RKO (cell line): ENCODE data around the gene CNGB1.
A peak's percentile ranks its signal among the peaks of the same experiment; 100 is the strongest.

Source experiments
- DNase-seq: peaks from one replicate; pipeline ENCODE4 v3.0.0-alpha.2; 2016; ENCODE audit warnings: low spot score

CNGB1 gene

DNA sequence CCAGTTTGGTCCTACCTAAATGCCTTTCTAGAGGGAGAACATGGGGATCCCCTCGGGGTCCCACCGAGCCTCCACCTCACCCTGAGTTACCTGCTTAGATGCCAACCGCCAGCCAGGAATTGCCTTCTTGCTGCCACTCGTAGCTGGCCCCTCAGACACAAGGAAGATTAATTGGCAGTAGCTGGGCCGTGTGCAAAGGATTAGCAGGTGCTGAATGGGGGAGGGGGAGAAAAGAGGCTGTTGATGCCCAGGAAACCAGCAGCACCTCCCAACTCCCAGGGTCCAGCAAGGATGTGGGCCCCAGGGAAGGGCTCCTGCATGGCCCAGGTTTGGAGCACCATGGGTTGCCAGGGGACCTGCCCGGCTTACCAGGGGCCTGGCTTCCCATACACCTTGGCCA is at the start of gene CNGB1:
Gene CNGB1 (minus strand): TSS at position 159 of the 400 bp plus-strand sequence. CDS start 3,842 bp downstream, outside the sequence.
- DNase-seq = no peak

DNA sequence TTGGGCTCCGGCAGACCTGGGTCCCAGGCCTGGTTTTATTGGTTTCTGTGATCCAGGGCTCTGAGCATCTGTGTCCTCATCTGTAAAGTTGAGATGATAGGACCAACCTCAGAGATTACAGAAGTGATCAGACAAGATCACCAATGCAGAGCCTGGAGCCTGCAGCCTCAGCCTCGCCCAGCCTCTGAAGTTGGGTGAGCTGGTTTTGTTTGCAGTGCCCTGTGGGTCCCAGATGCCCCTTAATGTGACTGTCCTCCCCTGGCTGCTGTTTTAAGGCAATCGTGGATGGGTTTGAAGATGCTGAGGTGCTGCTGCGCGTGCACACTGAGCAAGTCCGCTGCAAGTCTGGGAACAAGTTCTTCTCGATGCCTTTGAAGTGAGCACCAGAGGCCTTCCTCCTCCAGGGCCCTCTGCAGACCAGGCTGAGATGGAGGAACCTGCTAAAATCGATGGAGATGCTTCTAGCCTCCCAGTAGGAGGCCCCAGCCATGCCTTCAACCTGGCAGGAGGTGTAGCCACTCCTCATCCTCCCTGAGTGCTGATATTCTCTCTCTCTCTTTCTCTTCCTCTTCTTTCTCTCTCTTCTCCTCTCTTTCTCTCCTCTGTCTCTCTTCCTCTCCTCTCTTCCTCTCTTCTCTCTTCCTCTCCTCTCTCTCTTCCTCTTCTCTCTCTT is 49.1 kb upstream of the CNGB1 start:
- DNase-seq = no peak

- DNase-seq = no peak
Measured at GRCh38 chr16:58018803-58019202, 47.9 kb upstream of the CNGB1 start.

DNA sequence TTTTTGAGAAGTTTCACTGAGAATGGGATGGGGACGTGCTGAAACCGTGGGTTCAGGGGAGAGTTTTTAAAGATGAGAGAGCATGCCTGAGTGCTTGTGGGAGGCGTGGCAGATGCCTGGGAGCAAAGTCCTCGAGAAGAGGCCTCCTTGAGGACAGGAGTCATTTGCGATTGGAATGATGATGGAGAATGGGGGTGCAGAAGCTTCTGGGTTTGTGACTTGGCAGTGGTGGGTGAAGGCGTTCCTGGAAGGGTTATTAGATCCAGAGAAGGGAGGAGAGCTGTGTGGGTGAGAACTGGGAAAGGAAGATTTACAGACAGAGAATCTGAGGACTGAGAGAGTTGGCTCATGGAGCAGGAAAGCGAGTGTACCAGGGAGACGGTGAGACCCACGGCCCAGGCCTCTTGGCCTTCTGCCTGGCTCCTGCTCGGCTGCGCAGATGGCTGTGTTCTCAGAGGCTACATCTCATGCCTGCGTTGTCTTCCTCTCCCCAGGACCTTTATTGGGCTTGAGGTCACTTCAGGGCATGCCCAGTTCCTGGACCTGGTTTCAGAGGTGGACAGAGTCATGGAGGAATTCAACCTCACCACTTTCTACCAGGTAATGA is 46.0 kb upstream of the CNGB1 start:
- no peak for DNase-seq

- no peak for DNase-seq
Measured at GRCh38 chr16:58013201-58013956, 42.5 kb upstream of the CNGB1 start.

DNA sequence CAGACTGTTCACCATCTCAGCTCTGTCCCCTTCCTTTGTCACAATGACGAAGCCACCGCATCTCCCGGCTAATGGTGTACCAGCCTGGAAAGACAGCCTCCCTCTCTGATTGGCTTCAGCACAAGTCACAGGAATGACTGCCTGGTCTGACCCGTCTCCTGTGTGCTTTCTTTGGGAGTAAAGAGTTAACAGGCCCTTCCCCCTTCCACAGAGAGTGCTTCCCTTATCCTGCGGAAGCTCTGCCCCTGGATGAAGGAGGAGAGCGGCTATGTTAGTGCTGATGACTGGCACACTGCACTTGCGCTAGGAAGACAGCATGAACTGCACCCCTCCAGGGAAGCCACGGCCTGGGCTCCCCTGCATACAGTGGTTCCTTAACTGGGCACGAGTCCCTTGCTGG is 41.6 kb upstream of the CNGB1 start:
- DNase-seq = no peak

DNA sequence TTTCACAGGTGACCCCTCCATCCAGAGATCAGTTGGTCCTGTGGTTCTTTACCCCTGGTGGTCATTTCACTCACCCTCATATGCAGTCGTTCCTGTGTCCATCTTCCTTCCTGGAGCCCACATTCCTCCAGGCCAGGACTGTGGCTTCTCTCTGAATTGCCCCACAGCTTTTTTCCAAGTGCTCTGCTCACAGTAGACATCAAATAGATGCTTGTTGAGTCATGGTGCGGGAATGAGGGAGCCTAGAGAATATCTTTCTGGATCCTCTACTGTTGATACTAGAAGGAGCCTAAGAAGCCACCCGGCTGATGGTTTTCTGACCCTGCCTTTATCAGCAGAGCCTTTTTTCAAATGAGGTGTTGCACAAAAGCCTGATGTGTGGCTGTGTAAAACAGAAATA is 40.7 kb upstream of the CNGB1 start:
- no peak for DNase-seq

DNA sequence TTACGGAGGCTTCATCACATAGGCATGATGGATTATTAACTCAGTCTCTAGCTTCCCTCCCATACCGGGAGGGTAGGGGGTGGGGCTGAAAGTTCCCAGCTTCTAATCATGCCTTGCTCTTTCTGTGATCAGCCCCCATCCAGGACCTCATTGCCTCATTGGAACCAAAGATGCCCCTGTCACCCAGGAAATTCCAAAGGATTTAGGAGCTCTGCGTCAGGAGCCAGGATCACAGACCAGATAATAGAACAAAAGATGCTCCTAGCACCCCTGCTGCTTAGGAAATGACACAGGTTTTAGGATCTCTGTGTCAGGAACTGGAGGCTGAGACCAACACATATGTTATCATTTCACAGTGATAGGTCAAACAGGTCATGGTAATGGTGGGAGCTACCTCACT is 40.0 kb upstream of the CNGB1 start:
- no peak for DNase-seq

GRCh38 chr16:58009856-58010416 is 39.0 kb upstream of the CNGB1 start:
- no peak for DNase-seq

DNA sequence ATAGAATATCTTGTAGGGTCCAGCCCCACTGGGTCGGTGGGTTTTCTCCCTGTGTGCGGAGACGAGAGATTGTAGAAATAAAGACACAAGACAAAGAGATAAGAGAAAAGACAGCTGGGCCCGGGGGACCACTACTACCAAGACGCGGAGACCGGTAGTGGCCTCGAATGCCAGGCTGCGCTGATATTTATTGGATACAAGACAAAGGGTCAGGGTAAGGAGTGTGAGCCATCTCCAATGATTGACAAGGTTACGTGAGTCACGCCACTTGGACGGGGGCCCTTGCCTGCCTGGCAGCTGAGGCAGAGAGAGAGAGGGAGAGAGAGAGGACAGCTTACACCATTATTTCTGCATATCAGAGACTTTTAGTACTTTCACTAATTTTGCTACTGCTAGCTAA is 33.8 kb upstream of the CNGB1 start:
- peak; percentile 87 for DNase-seq

DNA sequence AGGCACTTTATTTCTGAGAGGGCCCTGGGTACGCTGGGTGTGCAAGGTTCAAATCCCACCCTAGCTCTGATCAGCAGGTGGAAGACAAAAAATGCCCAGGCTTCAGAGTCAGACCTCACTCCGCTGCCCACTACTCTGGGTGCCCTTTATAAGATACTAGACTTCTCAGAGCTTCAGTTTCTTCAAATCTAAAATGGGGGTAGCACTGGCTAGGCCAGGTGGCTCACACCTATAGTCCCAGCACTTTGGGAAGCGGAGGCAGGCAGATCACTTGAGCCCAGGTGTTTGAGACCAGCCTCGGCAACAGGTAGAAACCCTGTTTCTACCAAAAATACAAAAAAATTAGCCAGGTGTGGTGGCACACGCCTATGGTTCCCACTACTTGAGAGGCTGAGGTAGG is 32.0 kb upstream of the CNGB1 start:
- no peak for DNase-seq

- DNase-seq = no peak
Measured at GRCh38 chr16:58002416-58002800, 31.5 kb upstream of the CNGB1 start.

DNA sequence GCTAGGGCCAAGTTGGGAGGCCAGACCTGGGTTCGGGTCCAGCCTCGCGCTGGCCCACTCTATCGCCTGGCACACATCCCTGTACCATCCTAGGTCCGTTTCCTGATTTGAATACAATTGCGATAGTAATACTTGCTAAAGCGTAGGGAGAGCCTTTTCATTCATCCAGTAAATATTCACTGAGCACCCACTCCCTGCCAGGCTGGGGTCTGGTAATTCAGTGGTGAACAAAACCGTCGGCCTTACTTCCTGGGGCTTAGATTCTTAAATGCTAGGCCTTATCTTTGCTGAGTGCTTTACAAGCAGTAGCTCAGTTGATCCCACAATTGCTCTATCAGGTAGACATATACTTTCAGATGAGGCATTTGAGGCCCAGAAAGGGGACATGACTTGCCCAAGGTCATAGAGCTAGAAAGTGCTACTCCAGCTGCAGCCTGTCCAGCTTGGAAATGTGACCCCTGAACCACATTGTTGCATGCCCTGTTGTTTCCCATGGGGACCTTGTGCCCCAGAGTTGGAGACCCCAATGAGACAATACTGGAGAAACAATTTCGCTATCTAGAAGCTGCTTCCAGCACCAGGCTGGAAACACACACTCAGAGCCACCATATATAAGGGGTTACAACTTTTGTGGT is 31.0 kb upstream of the CNGB1 start:
- peak; percentile 43 for DNase-seq

DNA sequence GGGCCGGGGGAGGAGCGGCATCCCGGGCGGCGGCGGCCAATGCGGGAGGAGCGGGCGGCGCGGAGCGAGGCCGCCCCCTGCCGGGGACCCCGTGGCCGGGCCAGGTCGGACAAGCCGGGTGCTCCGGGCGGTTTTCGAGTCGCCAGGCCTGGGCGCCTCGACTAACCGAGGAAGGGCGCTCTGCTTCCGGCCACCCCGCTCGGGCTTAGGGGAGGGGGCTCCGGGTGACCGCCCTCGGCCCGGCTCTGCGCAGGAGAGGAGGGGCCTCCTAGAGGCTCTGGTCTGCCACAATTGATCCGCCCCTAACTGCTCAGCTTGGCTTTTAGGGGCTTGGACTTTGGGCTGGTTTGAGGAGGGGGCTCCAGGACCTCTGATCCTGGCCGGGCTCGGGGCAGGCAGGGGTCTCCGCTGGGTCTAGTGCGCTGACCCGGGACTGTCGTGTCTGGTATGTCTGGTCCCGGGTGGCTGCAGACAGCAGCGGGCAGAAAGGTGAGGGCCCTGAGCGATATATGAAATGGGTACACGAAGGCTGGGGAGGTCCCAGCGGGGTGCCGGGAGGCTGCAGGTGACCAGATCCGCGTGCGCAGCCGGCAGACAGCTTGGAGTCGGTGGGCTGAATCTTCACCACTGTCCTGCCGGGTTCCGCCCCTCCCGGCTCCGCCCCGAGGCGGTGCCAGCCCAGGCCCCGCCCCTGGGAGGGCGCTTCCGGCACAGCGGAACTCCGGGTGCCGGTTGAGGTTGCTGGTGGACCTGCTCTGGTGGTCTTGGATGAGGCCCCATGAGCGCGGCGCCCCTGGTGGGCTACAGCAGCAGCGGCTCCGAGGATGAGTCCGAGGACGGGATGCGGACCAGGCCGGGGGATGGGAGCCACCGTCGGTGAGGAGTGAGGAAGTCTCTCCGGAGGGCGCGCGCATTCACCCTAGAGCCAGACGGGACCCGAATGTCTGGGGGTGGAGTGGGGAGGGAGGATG is 30.1 kb upstream of the CNGB1 start, which contains the start of gene USB1:
Gene USB1 (plus strand): TSS at position 702 of the 971 bp plus-strand sequence. CDS start 77 bp downstream, at position 779.
- peak; percentile 92 for DNase-seq

- DNase-seq = peak; percentile 28
Measured at GRCh38 chr16:57999971-58000705, 29.2 kb upstream of the CNGB1 start, which contains the start of gene ZNF319. ZNF319 (minus strand) TSS chr16:58000672; CDS start chr16:57998265, 2,407 bp downstream.

GRCh38 chr16:57999366-57999970 is 28.5 kb upstream of the CNGB1 start:
- peak; percentile 52 for DNase-seq

GRCh38 chr16:57998992-57999365 is 28.1 kb upstream of the CNGB1 start:
- DNase-seq = no peak

DNA sequence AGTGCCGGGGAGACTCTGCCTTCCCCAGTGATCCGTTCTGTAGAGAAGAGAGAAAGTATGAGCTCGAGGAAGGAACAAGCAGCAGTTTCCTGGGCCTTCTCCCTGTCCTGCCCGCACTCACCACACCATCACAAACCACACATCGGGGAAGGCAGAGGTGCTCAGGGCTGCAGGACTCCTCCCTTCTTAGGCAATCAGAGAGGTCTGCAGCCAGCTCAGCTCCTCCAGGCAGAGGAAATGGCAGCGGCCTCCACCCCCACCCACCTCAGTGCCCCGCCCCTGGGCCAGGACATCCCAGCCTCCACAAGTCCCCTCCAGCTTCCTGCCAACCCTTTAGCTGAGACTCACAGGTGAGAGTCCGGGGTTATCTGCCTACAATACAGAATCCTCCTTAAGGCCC is 27.6 kb upstream of the CNGB1 start:
- no peak for DNase-seq

DNA sequence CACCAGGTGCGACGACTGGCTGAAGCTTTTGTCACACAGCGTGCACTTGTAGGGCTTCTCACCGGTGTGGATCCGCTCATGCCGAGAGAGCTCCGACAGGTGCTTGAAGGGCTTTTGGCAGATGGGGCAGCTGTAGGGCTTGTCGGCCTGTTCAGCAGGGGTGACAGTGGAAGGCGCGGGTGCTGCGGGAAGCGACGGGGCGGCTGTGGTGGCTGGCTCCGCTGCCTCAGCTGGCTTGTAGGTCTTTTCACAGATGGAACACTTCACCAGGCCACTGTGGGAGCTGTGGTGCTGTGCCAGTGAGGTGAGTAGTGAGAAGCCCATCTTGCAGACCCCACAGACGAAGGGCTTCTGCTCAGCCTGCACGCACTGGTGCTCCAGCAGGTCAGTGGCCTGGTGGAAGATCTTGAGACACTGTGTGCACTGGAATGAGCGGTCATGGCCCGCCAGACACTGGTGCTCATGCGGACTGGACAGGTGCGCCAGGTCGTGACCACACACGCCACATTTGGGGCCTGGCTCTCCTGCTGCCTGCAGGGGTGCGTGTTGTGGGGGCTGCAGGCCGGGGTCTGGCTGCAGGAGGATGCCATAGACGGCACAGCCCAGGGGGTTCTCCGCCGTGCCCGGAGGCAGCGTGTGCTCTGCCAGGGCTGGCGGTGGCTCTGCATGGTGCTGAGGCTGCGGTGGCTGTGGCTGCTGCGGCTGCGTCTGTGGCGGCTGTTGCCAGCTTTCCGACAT is 26.8 kb upstream of the CNGB1 start:
- DNase-seq = no peak
